Breast epithelium (tissue), 3 donors: ENCODE data around the gene ATG2B.

ENCODE experiments used
- CTCF ChIP-seq, 3 donors: fragments of 450-650 bp; IDR thresholded peaks; one replicate each; pipeline ENCODE4 v1.5.1; 2016 to 2017; ENCODE audit warnings: antibody characterized with exemption in 3 of 3, mild to moderate bottlenecking in 3 of 3, moderate library complexity in 3 of 3
- POLR2AphosphoS5 ChIP-seq, 3 donors: sonication (generic); formaldehyde crosslinking; IDR thresholded peaks; one replicate each; pipeline ENCODE4 v1.6.1; 2017; ENCODE audit warnings: antibody characterized with exemption in 3 of 3

- no peak for TF ChIP-seq POLR2AphosphoS5 (IDR thresholded peaks at IDR 0.05)
- TF ChIP-seq CTCF (IDR thresholded peaks at IDR 0.05), result no peak
Measured at GRCh38 chr14:96247031-96247430, 116.1 kb downstream of the ATG2B start.
